DMS 273 (cell line): ENCODE data around the gene FCAR.
"Not testable (repeated sequence)": the region's sequence is repeated elsewhere in the genome, so short reads cannot be mapped to it uniquely, and the experiment has no call there.

Experiments used
- DNase-seq: peaks from one replicate; lab custom pipeline; 2025; ENCODE audit not compliant: unreplicated experiment; lab: John Stamatoyannopoulos, UW

Gene FCAR

GRCh38 chr19:54873990-54874389, at the start of gene FCAR:
Gene FCAR (plus strand): TSS chr19:54874235. CDS start chr19:54874290, 55 bp downstream.
- DNase-seq, result no peak

- not testable (repeated sequence) for DNase-seq
These were observed 49.6 kb upstream of the FCAR start for GRCh38 chr19:54824416-54824815.

- DNase-seq, result not testable (repeated sequence)
These were observed 48.7 kb upstream of the FCAR start for GRCh38 chr19:54825326-54825725.

- not testable (repeated sequence) for DNase-seq
These were observed 46.0 kb upstream of the FCAR start for GRCh38 chr19:54828064-54828463.

GRCh38 chr19:54832496-54832895, 41.5 kb upstream of the FCAR start, which contains the start of gene KIR2DS4:
Gene KIR2DS4 (plus strand): TSS chr19:54832676.
- DNase-seq, result not testable (repeated sequence)

GRCh38 chr19:54835126-54835525, 38.9 kb upstream of the FCAR start:
- DNase-seq, result not testable (repeated sequence)

GRCh38 chr19:54837522-54837921, 36.5 kb upstream of the FCAR start:
- not testable (repeated sequence) for DNase-seq

- DNase-seq, result not testable (repeated sequence)
These were observed 30.9 kb upstream of the FCAR start for GRCh38 chr19:54843171-54843570.

GRCh38 chr19:54850061-54850640, 23.9 kb upstream of the FCAR start, which contains the start of gene KIR3DL2:
Gene KIR3DL2 (plus strand): TSS chr19:54850443. CDS start chr19:54850476, 33 bp downstream.
- not testable (repeated sequence) for DNase-seq

GRCh38 chr19:54850930-54851329, 23.1 kb upstream of the FCAR start:
- no peak for DNase-seq

GRCh38 chr19:54851353-54851752, 22.7 kb upstream of the FCAR start:
- DNase-seq, result no peak

GRCh38 chr19:54855241-54855640, 18.8 kb upstream of the FCAR start:
- not testable (repeated sequence) for DNase-seq

GRCh38 chr19:54858476-54858875, 15.6 kb upstream of the FCAR start:
- not testable (repeated sequence) for DNase-seq

GRCh38 chr19:54859421-54859820, 14.6 kb upstream of the FCAR start:
- not testable (repeated sequence) for DNase-seq

- DNase-seq, result not testable (repeated sequence)
These were observed 10.6 kb upstream of the FCAR start for GRCh38 chr19:54863459-54863858.

GRCh38 chr19:54871696-54872095, 2.3 kb upstream of the FCAR start:
- DNase-seq, result no peak

- no peak for DNase-seq
These were observed 1.5 kb downstream of the FCAR start for GRCh38 chr19:54875506-54875905.

- DNase-seq, result no peak
These were observed 3.4 kb downstream of the FCAR start for GRCh38 chr19:54877471-54877870.

- no peak for DNase-seq
These were observed 7.8 kb downstream of the FCAR start for GRCh38 chr19:54881884-54882283.

GRCh38 chr19:54882758-54883157, 8.7 kb downstream of the FCAR start:
- DNase-seq, result peak; percentile 10

- DNase-seq, result no peak
These were observed 9.2 kb downstream of the FCAR start for GRCh38 chr19:54883228-54883627.

- no peak for DNase-seq
These were observed 14.2 kb downstream of the FCAR start for GRCh38 chr19:54888239-54888638.

GRCh38 chr19:54889566-54889965, 15.5 kb downstream of the FCAR start:
- DNase-seq, result no peak
